WTC11 (cell line): ENCODE results near the gene GNPNAT1. TPM values are rescaled to one million over a fixed set of nuclear protein-coding genes. Genes with fewer than 3 reads are reported as not detected.
A peak's percentile ranks its signal among the peaks of the same experiment; 100 is the strongest.

Source experiments
- ATAC-seq: fragments of 200-7000 bp; cut with Tn5 transposase; 2 replicates; pipeline ENCODE4 v1.10.0; 2021; ENCODE audit warnings: mild to moderate bottlenecking, moderate library complexity
- CTCF ChIA-PET: fragments of 300-600 bp; sonication (Branson Sonifier 250); formaldehyde crosslinking; loops from one replicate; lab custom pipeline; 2021; ENCODE audit warnings: antibody characterized with exemption; lab: Charles Lee
- POLR2A ChIA-PET: fragments of 350-600 bp; sonication (Branson Sonifier 250); formaldehyde crosslinking; loops from one replicate; lab custom pipeline; 2021; ENCODE audit warnings: antibody characterized with exemption; lab: Charles Lee
- DNase-seq: peaks from one replicate; pipeline ENCODE4 v3.0.0; 2021; ENCODE audit warnings: low spot score
- H3K27ac Mint-ChIP-seq: 2 replicates; pipeline ENCODE4 v1.8.0; 2021; ENCODE audit warnings: mixed read lengths
- H3K27me3 Mint-ChIP-seq: 2 replicates; pipeline ENCODE4 v1.8.0; 2021; ENCODE audit warnings: low read depth, mild to moderate bottlenecking, moderate library complexity, mixed read lengths
- H3K36me3 Mint-ChIP-seq: 2 replicates; pipeline ENCODE4 v1.8.0; 2021; ENCODE audit warnings: mixed read lengths
- H3K4me1 Mint-ChIP-seq: 2 replicates; pipeline ENCODE4 v1.8.0; 2022; ENCODE audit warnings: mixed read lengths
- H3K4me3 Mint-ChIP-seq: 2 replicates; pipeline ENCODE4 v1.8.0; 2021; ENCODE audit warnings: mild to moderate bottlenecking, moderate library complexity, mixed read lengths
- H3K9me3 Mint-ChIP-seq: 2 replicates; pipeline ENCODE4 v1.8.0; 2021; ENCODE audit warnings: mixed read lengths
- CREM ChIP-seq: sonication (generic); formaldehyde crosslinking; IDR thresholded peaks from 2 replicates; pipeline ENCODE4 v1.8.1; 2022; ENCODE audit warnings: mild to moderate bottlenecking, missing genetic modification reagents, moderate library complexity
- CTCF ChIP-seq: fragments of 200-600 bp; IDR thresholded peaks from 2 replicates; pipeline ENCODE4 v1.8.0; 2022; ENCODE audit warnings: antibody characterized with exemption
- ESRRA ChIP-seq: sonication (generic); formaldehyde crosslinking; IDR thresholded peaks from 2 replicates; pipeline ENCODE4 v1.8.1; 2022; ENCODE audit warnings: mild to moderate bottlenecking, missing genetic modification reagents, borderline replicate concordance
- GTF2I ChIP-seq: fragments of 250-450 bp; sonication (Bioruptor Pico); conservative IDR thresholded peaks from 2 replicates; pipeline ENCODE4 v1.4.0; 2021; ENCODE audit warnings: mild to moderate bottlenecking
- IRF2 ChIP-seq: sonication (generic); formaldehyde crosslinking; IDR thresholded peaks from 2 replicates; pipeline ENCODE4 v1.8.0; 2022; ENCODE audit warnings: low read depth, missing genetic modification reagents, borderline replicate concordance
- MXD4 ChIP-seq: fragments of 250-450 bp; sonication (Bioruptor Pico); IDR thresholded peaks from 2 replicates; pipeline ENCODE4 v1.8.0; 2021; ENCODE audit warnings: mild to moderate bottlenecking, moderate library complexity, borderline replicate concordance
- OVOL2 ChIP-seq: fragments of 250-450 bp; sonication (Bioruptor Pico); IDR thresholded peaks from 2 replicates; pipeline ENCODE4 v1.9.0; 2021; ENCODE audit warnings: mild to moderate bottlenecking, borderline replicate concordance
- PRRX2 ChIP-seq: fragments of 250-450 bp; sonication (Bioruptor Pico); IDR thresholded peaks from 2 replicates; pipeline ENCODE4 v1.8.0; 2021; ENCODE audit warnings: mild to moderate bottlenecking
- TCF7 ChIP-seq: sonication (generic); formaldehyde crosslinking; IDR thresholded peaks from 2 replicates; pipeline ENCODE4 v1.8.0; 2022; ENCODE audit warnings: mild to moderate bottlenecking, low read depth, missing genetic modification reagents, moderate library complexity
- TP53 ChIP-seq: sonication (generic); formaldehyde crosslinking; IDR thresholded peaks from 2 replicates; pipeline ENCODE4 v1.8.1; 2023; ENCODE audit warnings: mild to moderate bottlenecking, missing genetic modification reagents
- ZBTB21 ChIP-seq: sonication (generic); formaldehyde crosslinking; IDR thresholded peaks from 2 replicates; pipeline ENCODE4 v1.8.1; 2023; ENCODE audit warnings: mild to moderate bottlenecking, missing genetic modification reagents, borderline replicate concordance
- ZNF219 ChIP-seq: sonication (generic); formaldehyde crosslinking; IDR thresholded peaks from 2 replicates; pipeline ENCODE4 v1.8.0; 2023; ENCODE audit warnings: missing genetic modification reagents, mild to moderate bottlenecking, borderline replicate concordance
- ZNF232 ChIP-seq: sonication (generic); formaldehyde crosslinking; IDR thresholded peaks from 2 replicates; pipeline ENCODE4 v1.8.0; 2022; ENCODE audit warnings: mild to moderate bottlenecking, missing genetic modification reagents
- ZNF281 ChIP-seq: sonication (generic); formaldehyde crosslinking; IDR thresholded peaks from 2 replicates; pipeline ENCODE4 v1.8.0; 2023; ENCODE audit warnings: mild to moderate bottlenecking, missing genetic modification reagents
- ZNF423 ChIP-seq: fragments of 250-450 bp; sonication (Bioruptor Pico); IDR thresholded peaks from 2 replicates; pipeline ENCODE4 v2.1.2; 2022; ENCODE audit warnings: mild to moderate bottlenecking, moderate library complexity
- ZNF512 ChIP-seq: sonication (generic); formaldehyde crosslinking; IDR thresholded peaks from 2 replicates; pipeline ENCODE4 v1.8.1; 2022; ENCODE audit warnings: missing genetic modification reagents, borderline replicate concordance
- ZNF671 ChIP-seq: fragments of 250-450 bp; sonication (Bioruptor Pico); IDR thresholded peaks from 2 replicates; pipeline ENCODE4 v1.8.0; 2021; ENCODE audit warnings: mild to moderate bottlenecking
- ZSCAN18 ChIP-seq: fragments of 250-450 bp; sonication (Bioruptor Pico); IDR thresholded peaks from 2 replicates; pipeline ENCODE4 v2.1.2; 2022; ENCODE audit warnings: mild to moderate bottlenecking, moderate library complexity
- total RNA-seq: library from RNA; stranded (reverse); gene quantifications from 3 replicates; pipeline ENCODE4 v1.2.3, GENCODE V29; 2021

The GNPNAT1 gene
- total RNA-seq, 1 experiment from 2014 or later = 43.5 TPM

- Mint-ChIP-seq H3K4me3 (peak overlapping the region; percentile 91), H3K4me1 (peaks cover 22% of the 10 kb centered on the region), H3K36me3 (peaks cover 6% of the 10 kb centered on the region; the same call in 1 of the 2 replicates), H3K9me3 (peaks cover 3% of the 10 kb centered on the region; the same call in 1 of the 2 replicates), H3K27me3 (no peaks in the 10 kb centered on the region), H3K27ac (peak overlapping the region; percentile 83; the same call in 1 of the 2 replicates)
- POLR2A ChIA-PET = interaction anchor here (0.5 to 2.5 kb wide), 5 partner anchors 37 to 239 kb away, joined by 3 to 19 read pairs (median 4); partner anchors contain the start of genes GPR137C, STYX and TXNDC16
- TF ChIP-seq PRRX2 = no peak
- 0 out of 2 replicates have a peak, but pooled peaks have one; percentile 50 for TF ChIP-seq CREM
- TF ChIP-seq ZNF219 (CRISPR knock-in tag) = no peak
- no peak for TF ChIP-seq ESRRA (CRISPR knock-in tag)
- 0 out of 2 replicates have a peak, but pooled peaks have one; percentile 0 for TF ChIP-seq ZBTB21 (CRISPR knock-in tag)
- CTCF ChIA-PET = interaction anchor here (0.7 to 2.2 kb wide), 4 partner anchors 161 to 534 kb away, joined by 3 to 12 read pairs (median 3); no protein-coding TSS in a partner anchor
- ATAC-seq (peak; percentile 12), DNase-seq (no peak)
These were observed 618 bp downstream of the GNPNAT1 start for GRCh38 chr14:52790756-52791222.

- ChIA-PET CTCF (interaction anchor here (0.5 to 2.2 kb wide), 7 partner anchors 87 to 725 kb away, joined by 3 to 12 read pairs (median 3); no protein-coding TSS in a partner anchor), POLR2A (interaction anchor here (0.5 to 2.5 kb wide), 5 partner anchors 60 to 1331 kb away, joined by 3 to 19 read pairs (median 4); partner anchors contain the start of genes GPR137C, STYX and TXNDC16)
- H3K27me3 Mint-ChIP-seq = no peaks in the 10 kb centered on the region
- ATAC-seq (no peak), DNase-seq (no peak)
- peaks cover 6% of the 10 kb centered on the region; the same call in 1 of the 2 replicates for H3K36me3 Mint-ChIP-seq
- H3K4me3 Mint-ChIP-seq = peak overlapping the region; percentile 91
- H3K9me3 Mint-ChIP-seq = peaks cover 3% of the 10 kb centered on the region; the same call in 1 of the 2 replicates
- peaks cover 22% of the 10 kb centered on the region for H3K4me1 Mint-ChIP-seq
- H3K27ac Mint-ChIP-seq = 0 out of 2 replicates have a peak overlapping the region, but pooled peaks have one; percentile 83
- TF ChIP-seq GTF2I (CRISPR knock-in tag) (no peak), ZNF512 (CRISPR knock-in tag) (no peak), ZBTB21 (CRISPR knock-in tag) (no peak), ZNF423 (no peak), IRF2 (CRISPR knock-in tag) (no peak), ZNF232 (CRISPR knock-in tag) (no peak), OVOL2 (CRISPR knock-in tag) (no peak)
These were observed 1.2 kb downstream of the GNPNAT1 start for GRCh38 chr14:52790011-52790755.

- H3K4me1 Mint-ChIP-seq = peaks cover 22% of the 10 kb centered on the region
- no peak for TF ChIP-seq ZSCAN18
- no peak for TF ChIP-seq ZNF671 (CRISPR knock-in tag)
- DNase-seq (no peak), ATAC-seq (no peak)
- no peaks in the 10 kb centered on the region for H3K27me3 Mint-ChIP-seq
- ChIA-PET POLR2A (interaction anchor here (0.5 kb wide), 1 partner anchor 1330 kb away, joined by 4 read pairs; no protein-coding TSS in a partner anchor), CTCF (interaction anchor here (1.0 kb wide), 1 partner anchor 172 kb away, joined by 3 read pairs; no protein-coding TSS in a partner anchor)
- no peak overlapping the region for H3K27ac Mint-ChIP-seq
- peaks cover 6% of the 10 kb centered on the region; the same call in 1 of the 2 replicates for H3K36me3 Mint-ChIP-seq
- H3K4me3 Mint-ChIP-seq = peak overlapping the region; percentile 91; the same call in 1 of the 2 replicates
- H3K9me3 Mint-ChIP-seq = peaks cover 3% of the 10 kb centered on the region; the same call in 1 of the 2 replicates
These were observed 2.3 kb downstream of the GNPNAT1 start for GRCh38 chr14:52789118-52789517.

- Mint-ChIP-seq H3K9me3 (peaks cover 3% of the 10 kb centered on the region; the same call in 1 of the 2 replicates), H3K36me3 (peaks cover 9% of the 10 kb centered on the region; the same call in 1 of the 2 replicates), H3K27ac (0 out of 2 replicates have a peak overlapping the region, but pooled peaks have one; percentile 21), H3K4me1 (peaks cover 15% of the 10 kb centered on the region), H3K27me3 (no peaks in the 10 kb centered on the region), H3K4me3 (no peak overlapping the region)
- no peak for ATAC-seq
- DNase-seq = no peak
- POLR2A ChIA-PET = no interaction called here
- CTCF ChIA-PET = no interaction called here
- TF ChIP-seq MXD4 (CRISPR knock-in tag) (no peak), CTCF (no peak), TCF7 (CRISPR knock-in tag) (no peak), ZNF281 (CRISPR knock-in tag) (no peak), TP53 (CRISPR knock-in tag) (no peak)
These were observed 4.5 kb downstream of the GNPNAT1 start for GRCh38 chr14:52786887-52787286.
